Natural killer cell (primary cell): Measurements from ENCODE around the gene GCN1. TPM values are rescaled to one million over a fixed set of nuclear protein-coding genes. Genes with fewer than 3 reads are reported as not detected.

ENCODE experiments used
- ATAC-seq, 3 donors: fragments of 150-1000 bp in 2 of 3; fragments of 200-7000 bp in 1 of 3; cut with Tn5 transposase; 1 replicate in 1 of 3; 2 replicates in 2 of 3; pipeline ENCODE4 v1.10.0; 2021; ENCODE audit warnings: mild to moderate bottlenecking in 2 of 3, moderate library complexity in 2 of 3
- DNase-seq, 2 donors: peaks; one replicate each; pipeline versions ENCODE4 v3.0.0 to v3.0.0-alpha.2; 2013 to 2021; ENCODE audit warnings: mixed read lengths in 1 of 2
- H3K27ac ChIP-seq: one replicate; pipeline ENCODE4 v1.5.1; 2013; ENCODE audit warnings: mild to moderate bottlenecking, low read length
- H3K27me3 ChIP-seq: one replicate; pipeline ENCODE4 v1.6.1; 2013; ENCODE audit warnings: low read length; ENCODE audit not compliant: control insufficient read depth, insufficient read depth
- H3K36me3 ChIP-seq: one replicate; pipeline ENCODE4 v1.6.1; 2013; ENCODE audit warnings: low read length; ENCODE audit not compliant: control insufficient read depth, insufficient read depth
- H3K4me1 ChIP-seq: one replicate; pipeline ENCODE4 v1.6.1; 2013; ENCODE audit warnings: low read length; ENCODE audit not compliant: control insufficient read depth, insufficient read depth
- H3K4me3 ChIP-seq: one replicate; pipeline ENCODE4 v1.5.1; 2013; ENCODE audit warnings: low read length
- H3K9me3 ChIP-seq: one replicate; pipeline ENCODE4 v1.6.1; 2013; ENCODE audit warnings: low read length; ENCODE audit not compliant: control insufficient read depth, insufficient read depth
- H3K27ac Mint-ChIP-seq, 2 donors: one replicate each; pipeline ENCODE4 v1.8.0; 2022; ENCODE audit warnings: mild to moderate bottlenecking in 2 of 2, mixed read lengths in 2 of 2, moderate library complexity in 1 of 2
- H3K27me3 Mint-ChIP-seq, 2 donors: one replicate each; pipeline ENCODE4 v1.8.0; 2022; ENCODE audit warnings: low read depth in 2 of 2, mixed read lengths in 2 of 2
- H3K36me3 Mint-ChIP-seq: one replicate; pipeline ENCODE4 v1.8.0; 2022; ENCODE audit warnings: mixed read lengths
- H3K4me1 Mint-ChIP-seq, 2 donors: one replicate each; pipeline ENCODE4 v1.8.0; 2022; ENCODE audit warnings: mixed read lengths in 2 of 2
- H3K4me3 Mint-ChIP-seq: one replicate; pipeline ENCODE4 v1.8.0; 2022; ENCODE audit warnings: mild to moderate bottlenecking, moderate library complexity, mixed read lengths
- H3K9me3 Mint-ChIP-seq, 2 donors: one replicate each; pipeline ENCODE4 v1.8.0; 2022; ENCODE audit warnings: mixed read lengths in 2 of 2
- CTCF ChIP-seq: fragments of 200-600 bp; IDR thresholded peaks from one replicate; pipeline ENCODE4 v1.8.0; 2022; ENCODE audit warnings: antibody characterized with exemption
- WGBS: methylation state at CpG from one replicate; pipeline ENCODE4 v1.1.7; 2013; ENCODE audit warnings: missing lambda C conversion rate; ENCODE audit not compliant: insufficient coverage; 5-methylcytosine and 5-hydroxymethylcytosine counted together
- intact Hi-C: fragments of 100-400 bp; cut with micrococcal nuclease; formaldehyde crosslinking; loops from one replicate; pipeline ENCODE4 v1.14.2; 2022
- total RNA-seq, 4 donors: library from RNA; stranded (reverse); fragments of 120-200 nt in 1 of 4; gene quantifications; one replicate each; pipeline versions ENCODE4 v1.2.3 to v1.2.4, GENCODE V29; 2013 to 2022

GCN1 gene
- total RNA-seq, 3 donors from 2014 or later (not counting 1 experiment from before 2014, with no cell fraction given), result 119 to 141 (median 120) TPM

DNA sequence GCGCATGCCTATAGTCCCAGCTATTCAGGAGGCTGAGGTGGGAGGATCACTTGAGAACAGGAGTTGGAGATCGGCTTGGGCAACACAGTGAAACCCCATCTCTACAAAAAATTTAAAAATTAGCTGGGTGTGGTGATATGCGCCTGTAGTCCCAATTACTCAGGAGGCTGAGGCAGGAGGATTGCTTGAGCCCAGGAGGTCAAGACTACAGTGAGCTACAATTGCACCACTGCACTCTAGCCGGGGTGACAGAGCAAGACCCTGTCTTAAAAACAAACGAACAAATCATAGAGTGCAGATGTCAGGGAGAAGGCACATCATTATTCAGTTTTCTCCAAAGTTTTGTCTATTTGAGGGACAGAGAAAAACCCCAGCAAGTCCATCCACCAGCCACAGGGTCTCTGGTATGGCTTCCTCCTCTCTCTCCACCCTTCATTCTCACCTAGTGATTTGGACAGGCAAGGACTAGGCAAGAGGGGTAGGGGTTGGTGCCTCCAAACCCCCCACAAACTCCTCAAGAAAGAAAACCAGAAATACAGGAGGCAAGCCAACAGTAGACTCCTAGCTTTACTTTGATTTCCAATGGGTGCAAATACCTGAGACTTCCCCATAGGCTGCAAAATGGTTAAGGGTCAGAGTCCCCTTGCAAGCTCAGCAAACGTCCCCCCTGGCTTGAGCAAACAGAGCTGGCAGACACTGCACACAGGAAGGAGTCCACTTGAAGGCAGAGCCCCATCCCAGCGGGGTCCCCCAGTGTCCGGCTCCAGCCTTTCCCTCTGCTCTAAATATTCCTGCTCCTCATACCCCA lies 32.9 kb upstream of the GCN1 start:
- peaks cover 29% of the 10 kb centered on the region for H3K36me3 ChIP-seq

GRCh38 chr12:120225852-120226640 lies 31.5 kb upstream of the GCN1 start:
- Histone ChIP-seq H3K4me3 (no peak overlapping the region), H3K4me1 (peaks cover 75% of the 10 kb centered on the region), H3K9me3 (no peaks in the 10 kb centered on the region), H3K36me3 (peaks cover 43% of the 10 kb centered on the region), H3K27ac (peak overlapping the region; percentile 37), H3K27me3 (no peaks in the 10 kb centered on the region)
- TF ChIP-seq CTCF, result no peak
- no peak for DNase-seq
- WGBS, result 24% methylated on average over 12 of the region's 13 CpGs
- Mint-ChIP-seq H3K4me1 (peaks cover 71 to 83% of the 10 kb centered on the region in 2 donors), H3K9me3 (no peaks in the 10 kb centered on the region), H3K27ac (peak overlapping the region; percentile 76 to 84), H3K27me3 (no peaks in the 10 kb centered on the region), H3K36me3 (no peaks in the 10 kb centered on the region), H3K4me3 (peak overlapping the region; percentile 63)
- ATAC-seq, result peak in 1 of 3 donors; percentile 21
- intact Hi-C loops, result no loop called here

More for the DNA sequence above, 32.9 kb upstream of the GCN1 start:
- no peak for TF ChIP-seq CTCF
- ATAC-seq (no peak), DNase-seq (no peak)
- intact Hi-C loops, result loop anchor here (1.0 kb wide), 1 partner anchor 38 kb away; the partner anchor contains the start of gene PXN
- Mint-ChIP-seq H3K4me3 (peak overlapping the region; percentile 89), H3K4me1 (peaks cover 85 to 95% of the 10 kb centered on the region in 2 donors), H3K36me3 (no peaks in the 10 kb centered on the region), H3K9me3 (no peaks in the 10 kb centered on the region), H3K27ac (peak overlapping the region; percentile 76 to 84), H3K27me3 (no peaks in the 10 kb centered on the region)
- no peaks in the 10 kb centered on the region for H3K9me3 ChIP-seq
- H3K4me3 ChIP-seq, result no peak overlapping the region
- peaks cover 89% of the 10 kb centered on the region for H3K4me1 ChIP-seq
- no peaks in the 10 kb centered on the region for H3K27me3 ChIP-seq
- no peak overlapping the region for H3K27ac ChIP-seq
- 91% methylated on average over 7 of the region's 8 CpGs for WGBS

DNA sequence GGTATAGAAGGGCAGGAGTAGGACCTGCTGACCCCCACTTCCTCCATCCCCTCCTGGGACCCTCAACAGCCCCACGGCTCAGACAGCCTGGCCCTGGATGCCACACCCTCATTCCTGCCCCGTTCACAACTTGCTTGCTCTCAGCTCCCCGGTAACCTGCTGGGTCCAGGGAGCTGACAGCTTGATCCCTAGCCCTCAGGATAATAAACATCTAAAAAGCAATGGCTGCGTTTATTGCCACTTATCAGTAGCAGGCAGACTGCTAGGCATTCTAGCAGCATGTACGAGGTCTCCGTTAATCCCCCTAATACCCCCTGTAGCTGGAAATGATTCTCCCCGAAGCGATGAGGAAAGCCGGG lies 30.7 kb upstream of the GCN1 start:
- no peaks in the 10 kb centered on the region for H3K9me3 Mint-ChIP-seq
- no peak for TF ChIP-seq CTCF
- H3K4me1 ChIP-seq, result peaks cover 66% of the 10 kb centered on the region
- H3K36me3 Mint-ChIP-seq, result no peaks in the 10 kb centered on the region
- WGBS, result 56% methylated on average over 9 of the region's 9 CpGs
- no peaks in the 10 kb centered on the region for H3K27me3 Mint-ChIP-seq
- H3K36me3 ChIP-seq, result peaks cover 52% of the 10 kb centered on the region
- no peaks in the 10 kb centered on the region for H3K9me3 ChIP-seq
- H3K4me3 Mint-ChIP-seq, result peak overlapping the region; percentile 53
- intact Hi-C loops, result no loop called here
- H3K27ac ChIP-seq, result peak overlapping the region; percentile 37
- no peak for DNase-seq
- peak overlapping the region; percentile 76 to 84 for H3K27ac Mint-ChIP-seq
- H3K27me3 ChIP-seq, result no peaks in the 10 kb centered on the region
- peaks cover 66 to 83% of the 10 kb centered on the region in 2 donors for H3K4me1 Mint-ChIP-seq
- ATAC-seq, result no peak
- H3K4me3 ChIP-seq, result no peak overlapping the region
